ENCODE data around the gene SERPINE2.
A peak's percentile ranks its signal among the peaks of the same experiment; 100 is the strongest.

SERPINE2 gene

GRCh38 chr2:224038830-224039079, 331 bp downstream of the SERPINE2 start:
- H4K20me1 ChIP-seq (ENCODE audit: insufficient read depth), result no peaks in the 10 kb centered on the region
- H3K27me3 ChIP-seq (ENCODE audit: insufficient read depth, low read depth), result no peaks in the 10 kb centered on the region
- peak overlapping the region; percentile 12; the same call in 1 of the 2 replicates for H3K9ac ChIP-seq
- H3K4me1 ChIP-seq (ENCODE audit: low read depth, poor library complexity, severe bottlenecking), result peaks cover 13% of the 10 kb centered on the region
- no peaks in the 10 kb centered on the region for H3K79me2 ChIP-seq (ENCODE audit: insufficient read depth, low read depth)
- no peaks in the 10 kb centered on the region for H3K36me3 ChIP-seq (ENCODE audit: insufficient read depth)
- no peak overlapping the region for H3K4me3 ChIP-seq (IDR thresholded peaks at IDR 0.05; ENCODE audit: insufficient read depth, low read depth, low read length)
- peak overlapping the region; percentile 79 for H2AFZ ChIP-seq (ENCODE audit: low read depth)
- TF ChIP-seq, protein P1, sequence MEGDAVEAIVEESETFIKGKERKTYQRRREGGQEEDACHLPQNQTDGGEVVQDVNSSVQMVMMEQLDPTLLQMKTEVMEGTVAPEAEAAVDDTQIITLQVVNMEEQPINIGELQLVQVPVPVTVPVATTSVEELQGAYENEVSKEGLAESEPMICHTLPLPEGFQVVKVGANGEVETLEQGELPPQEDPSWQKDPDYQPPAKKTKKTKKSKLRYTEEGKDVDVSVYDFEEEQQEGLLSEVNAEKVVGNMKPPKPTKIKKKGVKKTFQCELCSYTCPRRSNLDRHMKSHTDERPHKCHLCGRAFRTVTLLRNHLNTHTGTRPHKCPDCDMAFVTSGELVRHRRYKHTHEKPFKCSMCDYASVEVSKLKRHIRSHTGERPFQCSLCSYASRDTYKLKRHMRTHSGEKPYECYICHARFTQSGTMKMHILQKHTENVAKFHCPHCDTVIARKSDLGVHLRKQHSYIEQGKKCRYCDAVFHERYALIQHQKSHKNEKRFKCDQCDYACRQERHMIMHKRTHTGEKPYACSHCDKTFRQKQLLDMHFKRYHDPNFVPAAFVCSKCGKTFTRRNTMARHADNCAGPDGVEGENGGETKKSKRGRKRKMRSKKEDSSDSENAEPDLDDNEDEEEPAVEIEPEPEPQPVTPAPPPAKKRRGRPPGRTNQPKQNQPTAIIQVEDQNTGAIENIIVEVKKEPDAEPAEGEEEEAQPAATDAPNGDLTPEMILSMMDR (conservative IDR thresholded peaks at IDR 0.05; ENCODE audit: low read depth, low read length), result no peak
- H3K27ac ChIP-seq, result no peak overlapping the region
- peak overlapping the region; percentile 96; the same call in 1 of the 2 replicates for H3K4me2 ChIP-seq

DNA sequence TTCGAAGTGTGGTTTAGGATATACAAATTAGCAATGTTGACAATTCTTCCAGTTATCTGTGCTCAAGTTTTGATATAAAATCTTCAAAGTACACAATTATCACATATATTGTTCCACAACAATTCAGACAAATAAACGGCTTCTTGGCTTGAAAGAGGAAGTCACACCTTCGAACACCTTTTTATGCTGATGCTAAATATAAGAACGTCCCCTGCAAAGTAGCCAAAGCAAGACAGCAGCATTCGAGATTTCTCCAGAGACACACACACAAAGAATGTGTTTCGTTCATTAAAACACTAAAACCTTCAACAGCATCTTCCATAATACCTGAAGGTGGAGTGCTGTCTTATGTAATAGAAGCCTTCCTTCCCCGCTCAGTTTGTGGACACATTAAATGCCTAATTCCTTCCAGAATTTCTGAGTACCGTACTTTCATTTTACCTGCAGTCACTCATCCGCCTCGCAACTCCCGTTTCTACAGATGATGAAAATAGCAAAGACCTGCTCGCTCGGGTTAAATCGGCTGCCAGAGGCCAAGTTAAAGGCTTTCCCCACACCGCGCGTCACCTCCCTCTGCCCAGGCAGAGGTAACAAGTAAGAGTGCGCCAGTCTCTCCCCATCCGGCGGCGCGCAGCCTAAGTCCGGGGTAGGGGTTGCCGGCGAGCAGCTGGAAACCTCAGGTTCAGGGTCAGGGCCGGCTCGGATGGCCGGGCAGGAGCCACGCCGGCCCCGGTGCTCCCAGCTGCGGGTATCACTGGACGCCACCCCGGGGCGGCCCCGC, 847 bp downstream of the SERPINE2 start:
- H2AFZ ChIP-seq (ENCODE audit: low read depth), result peak overlapping the region; percentile 79
- H3K9ac ChIP-seq, result peak overlapping the region; percentile 12; the same call in 1 of the 2 replicates

DNA sequence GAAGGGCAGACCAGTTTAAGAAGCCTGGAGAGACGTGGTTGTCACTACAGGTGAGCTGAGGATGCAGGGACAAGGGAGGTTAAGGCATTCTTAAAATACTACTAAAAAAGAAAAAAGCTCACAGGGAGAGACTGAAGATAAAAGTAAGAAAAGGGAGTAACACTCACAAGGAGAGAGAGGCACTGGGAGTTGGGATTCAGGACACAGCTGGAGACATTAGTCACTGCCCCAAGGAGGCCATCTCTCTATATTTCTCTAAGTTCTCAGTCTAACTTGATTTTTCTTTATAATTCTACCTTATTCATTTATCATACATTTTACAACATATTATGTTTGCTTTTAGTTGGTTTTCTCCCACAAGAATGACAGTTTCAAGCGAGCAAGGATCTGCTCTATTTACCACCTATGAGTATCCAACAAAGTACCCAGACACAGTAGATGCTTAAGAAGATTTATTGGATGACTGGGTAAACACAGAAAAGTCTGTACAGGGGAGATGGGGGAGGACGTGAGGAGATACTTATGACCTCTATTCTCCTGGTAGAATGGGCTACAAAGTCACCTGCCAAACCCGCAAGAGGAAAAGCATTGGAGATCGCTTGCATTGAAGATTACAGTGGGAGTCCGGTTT, 2.2 kb downstream of the SERPINE2 start:
- H3K4me3 ChIP-seq (IDR thresholded peaks at IDR 0.05; ENCODE audit: insufficient read depth, low read depth, low read length), result no peak overlapping the region
- H3K27me3 ChIP-seq (ENCODE audit: insufficient read depth, low read depth), result no peaks in the 10 kb centered on the region
- H3K4me1 ChIP-seq (ENCODE audit: low read depth, poor library complexity, severe bottlenecking), result peaks cover 13% of the 10 kb centered on the region
- no peak overlapping the region for H2AFZ ChIP-seq (ENCODE audit: low read depth)
- H3K36me3 ChIP-seq (ENCODE audit: insufficient read depth), result no peaks in the 10 kb centered on the region
- H4K20me1 ChIP-seq (ENCODE audit: insufficient read depth), result no peaks in the 10 kb centered on the region
- H3K79me2 ChIP-seq (ENCODE audit: insufficient read depth, low read depth), result no peaks in the 10 kb centered on the region
- H3K27ac ChIP-seq, result no peak overlapping the region
- no peak overlapping the region for H3K9ac ChIP-seq
- TF ChIP-seq, protein P1 (conservative IDR thresholded peaks at IDR 0.05; ENCODE audit: low read depth, low read length), result no peak
- peak overlapping the region; percentile 96; the same call in 1 of the 2 replicates for H3K4me2 ChIP-seq

More for the DNA sequence above, 847 bp downstream of the SERPINE2 start:
- Histone ChIP-seq H4K20me1 (ENCODE audit: insufficient read depth) (no peaks in the 10 kb centered on the region), H3K4me2 (peak overlapping the region; percentile 96), H3K4me3 (IDR thresholded peaks at IDR 0.05; ENCODE audit: insufficient read depth, low read depth, low read length) (no peak overlapping the region), H3K79me2 (ENCODE audit: insufficient read depth, low read depth) (no peaks in the 10 kb centered on the region), H3K36me3 (ENCODE audit: insufficient read depth) (no peaks in the 10 kb centered on the region), H3K27me3 (ENCODE audit: insufficient read depth, low read depth) (no peaks in the 10 kb centered on the region), H3K4me1 (ENCODE audit: low read depth, poor library complexity, severe bottlenecking) (peaks cover 13% of the 10 kb centered on the region), H3K27ac (no peak overlapping the region)
- TF ChIP-seq, protein P1 (conservative IDR thresholded peaks at IDR 0.05; ENCODE audit: low read depth, low read length), result no peak

DNA sequence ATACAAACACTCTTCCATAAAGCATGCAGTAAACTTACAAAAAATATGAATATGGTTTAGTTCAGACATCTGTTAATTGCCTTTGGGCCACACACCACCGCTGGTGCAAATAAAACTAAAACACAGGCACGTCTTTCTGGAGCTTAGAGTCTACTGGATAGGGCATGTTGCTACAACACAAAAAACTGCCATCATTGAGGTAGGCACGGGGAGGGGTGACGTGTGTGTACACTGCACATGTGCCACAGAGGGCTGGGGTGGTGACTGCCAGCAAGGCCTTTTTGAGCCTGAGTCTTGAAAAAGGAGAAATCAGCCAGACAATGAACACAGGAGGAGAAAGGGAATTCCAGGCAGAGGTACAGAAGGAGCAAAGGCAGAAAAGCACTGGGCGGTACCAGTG, 5.1 kb downstream of the SERPINE2 start:
- Histone ChIP-seq H3K9ac (no peak overlapping the region), H3K27ac (no peak overlapping the region), H3K79me2 (ENCODE audit: insufficient read depth, low read depth) (no peaks in the 10 kb centered on the region), H3K27me3 (ENCODE audit: insufficient read depth, low read depth) (no peaks in the 10 kb centered on the region), H3K4me3 (IDR thresholded peaks at IDR 0.05; ENCODE audit: insufficient read depth, low read depth, low read length) (no peak overlapping the region), H3K36me3 (ENCODE audit: insufficient read depth) (no peaks in the 10 kb centered on the region), H4K20me1 (ENCODE audit: insufficient read depth) (no peaks in the 10 kb centered on the region), H3K4me1 (ENCODE audit: low read depth, poor library complexity, severe bottlenecking) (peaks cover 13% of the 10 kb centered on the region), H3K4me2 (no peak overlapping the region), H2AFZ (ENCODE audit: low read depth) (no peak overlapping the region)
- TF ChIP-seq, protein P1 (conservative IDR thresholded peaks at IDR 0.05; ENCODE audit: low read depth, low read length), result no peak

All from KMS-11 (cell line).